Measurements from ENCODE around the gene TLR6.

DNA sequence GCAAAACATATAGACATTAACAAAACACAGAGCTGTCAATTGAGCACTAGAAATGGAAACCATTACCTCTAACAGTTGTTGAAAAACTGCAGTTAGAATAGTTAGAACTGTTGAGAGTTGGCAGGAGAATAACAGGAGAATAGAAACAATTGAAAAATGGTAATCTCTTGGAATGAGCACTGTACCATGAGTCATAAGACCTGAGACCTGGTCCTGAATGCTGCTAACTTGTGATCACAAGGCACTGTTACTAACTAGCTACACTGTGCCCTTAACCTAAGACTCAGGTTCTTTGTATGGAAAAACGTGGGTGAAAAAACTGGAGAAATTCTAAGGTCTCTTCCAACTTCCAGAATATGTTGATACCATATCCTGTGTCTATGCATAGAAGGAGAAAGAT, 40.3 kb upstream of the TLR6 start:
- no peak for TF ChIP-seq CTCF (IDR thresholded peaks at IDR 0.05; ENCODE audit: poor library complexity)
- TF ChIP-seq EZH2 (IDR thresholded peaks at IDR 0.05; ENCODE audit: borderline replicate concordance), result no peak
- no peak for TF ChIP-seq EZH2phosphoT487 (IDR thresholded peaks at IDR 0.05; ENCODE audit: low read depth, severe bottlenecking, unreplicated experiment)
